HUDEP-2 (cell line): ENCODE data around the gene KIF5B.
"Not testable (repeated sequence)": the region's sequence is repeated elsewhere in the genome, so short reads cannot be mapped to it uniquely, and the experiment has no call there.

ENCODE experiments used
- DNase-seq, 76 experiments: peaks; one replicate each; lab custom pipeline; 2025; ENCODE audit not compliant: unreplicated experiment in 76 of 76; lab: John Stamatoyannopoulos, UW

Gene KIF5B

DNA sequence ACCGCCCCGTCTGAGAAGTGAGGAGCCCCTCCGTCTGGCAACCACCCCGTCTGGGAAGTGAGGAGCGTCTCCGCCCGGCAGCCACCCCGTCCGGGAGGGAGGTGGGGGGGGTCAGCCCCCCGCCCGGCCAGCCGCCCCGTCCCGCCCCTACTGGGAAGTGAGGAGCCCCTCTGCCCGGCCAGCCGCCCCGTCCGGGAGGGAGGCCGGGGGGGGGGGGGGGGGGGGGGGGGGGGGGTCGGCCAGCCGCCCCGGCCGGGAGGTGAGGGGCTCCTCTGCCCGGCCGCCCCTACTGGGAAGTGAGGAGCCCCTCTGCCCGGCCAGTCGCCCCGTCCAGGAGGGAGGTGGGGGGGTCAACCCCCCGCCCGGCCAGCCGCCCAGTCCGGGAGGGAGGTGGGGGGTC is 86.4 kb downstream of the KIF5B start:
- not testable (repeated sequence) for DNase-seq

DNA sequence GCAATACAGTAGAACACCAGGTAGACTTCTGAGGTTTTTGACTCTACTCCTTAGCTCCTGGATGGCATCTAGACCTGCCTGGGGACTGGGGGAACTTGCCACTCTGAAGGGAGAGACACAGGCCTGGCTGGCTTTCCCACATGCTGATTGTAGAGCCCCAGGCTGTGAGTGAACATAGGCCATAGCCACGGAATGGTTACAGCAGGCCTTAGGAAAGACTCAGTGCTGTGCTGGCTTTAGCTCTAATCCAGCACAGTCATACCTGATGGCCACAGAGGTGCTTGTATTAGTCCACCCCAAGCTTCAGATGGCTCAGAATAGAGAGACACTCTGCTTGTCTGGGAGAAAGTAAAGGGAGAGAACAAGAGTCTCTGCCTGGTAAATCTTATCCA is 92.6 kb downstream of the KIF5B start:
- no peak for DNase-seq

DNA sequence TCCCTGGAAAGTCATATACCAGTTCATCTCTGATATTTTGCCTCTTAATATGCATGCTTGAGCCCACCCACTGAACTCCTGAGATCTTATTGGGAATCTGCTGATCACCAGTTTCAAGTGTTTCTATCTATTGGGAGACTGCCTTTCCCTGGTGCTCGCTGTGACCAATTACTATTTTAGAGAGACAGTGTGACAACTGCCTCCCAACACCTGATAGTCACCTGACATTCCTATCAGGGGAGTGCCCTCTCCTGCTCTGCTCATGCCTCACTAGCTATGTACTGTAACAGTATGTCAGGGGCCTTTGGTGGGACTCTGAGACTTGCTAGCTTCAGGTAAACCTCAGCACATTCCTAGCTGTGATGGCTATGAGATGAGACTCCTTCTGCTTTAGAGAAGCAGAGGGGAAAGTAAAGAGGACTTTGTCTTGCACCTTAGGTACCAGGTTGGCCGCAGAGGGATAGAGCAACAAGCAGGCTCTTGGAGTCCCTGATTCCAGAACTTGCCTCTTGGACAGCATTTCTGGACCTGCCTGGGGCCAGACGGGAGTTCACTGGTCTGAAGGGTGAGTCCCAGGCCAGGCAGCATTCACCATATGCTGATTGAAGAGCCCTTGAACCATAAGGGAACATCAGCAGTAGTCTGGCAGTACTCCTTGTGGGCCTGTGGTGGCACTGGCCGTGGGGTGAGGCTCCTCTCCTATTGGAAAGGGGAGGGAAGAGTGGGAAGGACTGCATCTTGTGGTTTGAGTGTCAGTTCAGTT is 93.2 kb downstream of the KIF5B start:
- no peak for DNase-seq

DNA sequence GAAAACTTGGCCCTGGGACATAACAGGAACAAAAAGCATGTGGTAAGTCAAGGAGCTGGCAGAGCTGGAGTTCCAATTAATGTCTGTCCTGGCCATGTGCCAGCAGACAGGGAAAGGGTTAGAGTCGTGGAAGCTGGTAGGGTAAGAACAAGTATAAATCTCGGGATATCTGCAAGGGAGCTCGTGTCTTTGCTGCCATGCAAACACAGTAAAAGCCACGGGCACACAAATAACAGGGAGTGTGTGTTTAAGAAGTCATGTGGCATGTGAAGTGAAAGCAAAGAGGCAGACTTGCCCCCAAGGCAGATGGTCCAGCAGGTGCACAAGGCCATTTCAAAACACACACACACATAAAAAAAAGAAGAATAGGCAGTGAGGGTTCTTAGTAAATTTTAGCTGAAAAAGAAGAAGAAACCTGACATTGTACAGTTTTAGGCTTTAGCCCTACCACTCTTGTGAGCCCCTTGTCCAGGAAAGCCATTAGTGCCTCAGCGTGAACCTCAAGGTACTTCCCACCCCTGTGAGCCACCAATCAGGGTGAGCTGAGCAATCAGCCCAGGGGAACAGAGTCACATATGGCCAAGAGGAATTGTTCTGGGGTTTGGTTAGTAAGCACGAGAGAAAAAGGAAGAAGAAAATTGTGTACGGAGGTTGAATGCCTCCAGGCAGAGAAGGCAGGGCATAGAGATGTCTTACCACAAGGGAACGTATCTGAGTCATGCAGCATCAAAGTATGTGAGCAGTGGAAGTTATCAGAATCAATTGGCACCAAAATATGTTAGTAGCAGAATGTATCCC is 94.7 kb downstream of the KIF5B start:
- DNase-seq = peak in 24 of 76 experiments; percentile 3 to 62 (median 14)

DNA sequence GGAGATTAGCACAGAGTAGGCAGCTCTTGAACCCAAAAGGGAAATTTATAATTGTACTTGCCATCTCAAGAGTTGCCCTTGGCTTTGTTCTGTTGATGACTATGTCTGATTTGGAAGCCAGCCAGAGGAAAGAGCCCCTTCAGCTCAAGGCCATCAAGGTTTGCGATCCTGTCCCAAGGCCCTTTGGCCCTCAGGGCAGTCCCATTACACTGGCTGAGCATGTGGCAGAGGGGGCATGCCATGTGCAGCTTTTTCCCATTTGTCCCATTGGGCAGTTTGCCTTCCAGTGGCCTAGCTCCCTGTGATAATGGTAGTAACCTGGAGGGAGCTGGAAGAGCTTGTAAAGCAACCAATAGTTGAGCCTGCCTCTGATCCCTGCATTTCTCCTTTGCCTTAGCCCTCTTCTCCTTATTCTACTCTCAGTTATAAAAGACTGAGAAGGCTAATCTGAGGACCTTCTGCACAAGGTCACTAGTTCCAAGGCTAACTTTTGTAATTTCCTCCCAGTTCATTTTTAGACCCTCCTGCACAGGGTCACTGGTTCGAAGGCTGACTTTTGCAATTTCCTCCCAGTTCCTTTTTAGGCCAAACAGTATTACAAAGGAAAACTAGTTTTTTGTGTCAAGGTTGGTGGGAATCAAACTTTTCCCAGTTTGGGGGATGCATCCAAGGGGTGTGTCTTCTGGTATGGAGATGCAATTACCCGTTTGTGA is 96.6 kb downstream of the KIF5B start:
- DNase-seq = no peak
